RWPE2 (cell line): ENCODE data around the gene NCAN.

Source experiments
- ATAC-seq: fragments of 200-7000 bp; cut with Tn5 transposase; 3 replicates; pipeline ENCODE4 v1.9.1; 2021; ENCODE audit warnings: low read depth
- DNase-seq: peaks from one replicate; pipeline ENCODE4 v3.0.0-alpha.2; 2020; ENCODE audit warnings: low spot score
- H3K27ac ChIP-seq: fragments of 450-650 bp; 2 replicates; pipeline ENCODE4 v1.5.1; 2017; ENCODE audit warnings: mild to moderate bottlenecking; ENCODE audit not compliant: poor library complexity, severe bottlenecking
- H3K27me3 ChIP-seq: fragments of 250-450 bp; sonication (Bioruptor Pico); 2 replicates; pipeline ENCODE4 v1.5.1; 2021; ENCODE audit warnings: mild to moderate bottlenecking, moderate library complexity; ENCODE audit not compliant: insufficient read depth, poor library complexity, severe bottlenecking
- H3K36me3 ChIP-seq: fragments of 250-450 bp; sonication (Bioruptor Pico); 2 replicates; pipeline ENCODE4 v1.5.1; 2020; ENCODE audit warnings: low read depth, mild to moderate bottlenecking, moderate library complexity
- H3K4me1 ChIP-seq: fragments of 250-450 bp; sonication (Bioruptor Pico); 2 replicates; pipeline ENCODE4 v1.5.1; 2021; ENCODE audit warnings: mild to moderate bottlenecking, moderate library complexity; ENCODE audit not compliant: insufficient read depth, poor library complexity, severe bottlenecking
- H3K4me3 ChIP-seq: fragments of 250-450 bp; sonication (Bioruptor Pico); 2 replicates; pipeline ENCODE4 v1.5.1; 2021; ENCODE audit warnings: mild to moderate bottlenecking, moderate library complexity; ENCODE audit not compliant: severe bottlenecking
- H3K9me3 ChIP-seq: fragments of 250-450 bp; sonication (Bioruptor Pico); 2 replicates; pipeline ENCODE4 v1.5.1; 2021; ENCODE audit warnings: mild to moderate bottlenecking, moderate library complexity; ENCODE audit not compliant: severe bottlenecking
- TF ChIP-seq, protein P1 (sequence below): fragments of 450-650 bp; IDR thresholded peaks from one replicate; pipeline ENCODE4 v1.5.1; 2017; ENCODE audit warnings: mild to moderate bottlenecking, moderate library complexity; ENCODE audit not compliant: poor library complexity, severe bottlenecking

NCAN gene

DNA sequence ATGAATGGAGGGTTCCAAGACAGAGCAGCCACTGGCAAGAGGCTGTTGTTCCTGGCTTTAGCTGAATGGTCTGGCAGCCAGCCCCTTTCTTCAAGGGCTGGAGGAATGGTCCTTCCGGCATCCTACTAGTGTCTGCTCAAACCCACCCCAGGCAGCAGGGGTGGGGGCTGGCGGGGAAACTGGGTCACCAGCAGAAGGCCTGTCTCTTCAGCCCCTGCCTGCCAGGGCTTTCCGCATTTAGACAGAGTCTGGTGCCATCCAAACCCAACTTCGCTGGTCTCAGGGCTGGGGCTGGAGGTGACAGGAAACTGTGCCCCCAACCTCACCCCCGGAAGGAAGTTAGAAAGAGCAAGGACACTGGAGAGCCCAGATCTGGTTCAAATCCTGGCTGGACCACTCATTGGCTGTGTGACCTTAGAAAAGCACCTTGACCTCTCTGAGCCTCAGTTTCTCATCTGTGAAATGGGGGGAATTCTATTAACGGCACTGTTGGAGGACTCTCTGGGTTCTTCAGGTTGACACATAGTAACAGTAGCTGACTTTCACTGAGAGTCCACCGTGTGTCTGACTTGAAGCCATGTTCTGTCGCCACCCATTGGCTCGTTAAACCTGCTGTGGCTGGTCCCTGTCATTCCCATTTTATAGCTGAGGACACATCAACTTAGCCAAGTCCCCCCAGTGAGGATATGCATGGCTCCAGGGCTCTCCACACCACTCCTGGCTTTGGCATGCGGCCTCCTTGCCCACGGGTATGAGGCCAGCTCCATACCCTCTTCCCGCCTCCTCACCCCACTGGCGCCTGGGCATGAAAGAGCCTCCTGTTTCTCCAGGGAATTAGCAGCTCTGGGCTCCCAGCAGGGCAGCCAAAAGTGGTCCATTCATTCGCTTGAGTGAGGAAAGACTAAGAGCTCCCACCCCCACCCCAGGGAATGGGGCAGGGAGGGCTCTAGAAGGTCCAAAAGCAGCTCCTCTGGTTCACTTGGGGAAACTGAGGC is 6.0 kb upstream of the NCAN start:
- Histone ChIP-seq H3K9me3 (no peaks in the 10 kb centered on the region), H3K27me3 (no peaks in the 10 kb centered on the region), H3K4me1 (no peaks in the 10 kb centered on the region), H3K36me3 (peaks cover 14% of the 10 kb centered on the region), H3K27ac (no peak overlapping the region), H3K4me3 (no peak overlapping the region)
- no peak for DNase-seq
- TF ChIP-seq, protein P1, sequence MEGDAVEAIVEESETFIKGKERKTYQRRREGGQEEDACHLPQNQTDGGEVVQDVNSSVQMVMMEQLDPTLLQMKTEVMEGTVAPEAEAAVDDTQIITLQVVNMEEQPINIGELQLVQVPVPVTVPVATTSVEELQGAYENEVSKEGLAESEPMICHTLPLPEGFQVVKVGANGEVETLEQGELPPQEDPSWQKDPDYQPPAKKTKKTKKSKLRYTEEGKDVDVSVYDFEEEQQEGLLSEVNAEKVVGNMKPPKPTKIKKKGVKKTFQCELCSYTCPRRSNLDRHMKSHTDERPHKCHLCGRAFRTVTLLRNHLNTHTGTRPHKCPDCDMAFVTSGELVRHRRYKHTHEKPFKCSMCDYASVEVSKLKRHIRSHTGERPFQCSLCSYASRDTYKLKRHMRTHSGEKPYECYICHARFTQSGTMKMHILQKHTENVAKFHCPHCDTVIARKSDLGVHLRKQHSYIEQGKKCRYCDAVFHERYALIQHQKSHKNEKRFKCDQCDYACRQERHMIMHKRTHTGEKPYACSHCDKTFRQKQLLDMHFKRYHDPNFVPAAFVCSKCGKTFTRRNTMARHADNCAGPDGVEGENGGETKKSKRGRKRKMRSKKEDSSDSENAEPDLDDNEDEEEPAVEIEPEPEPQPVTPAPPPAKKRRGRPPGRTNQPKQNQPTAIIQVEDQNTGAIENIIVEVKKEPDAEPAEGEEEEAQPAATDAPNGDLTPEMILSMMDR = no peak
- ATAC-seq = no peak

DNA sequence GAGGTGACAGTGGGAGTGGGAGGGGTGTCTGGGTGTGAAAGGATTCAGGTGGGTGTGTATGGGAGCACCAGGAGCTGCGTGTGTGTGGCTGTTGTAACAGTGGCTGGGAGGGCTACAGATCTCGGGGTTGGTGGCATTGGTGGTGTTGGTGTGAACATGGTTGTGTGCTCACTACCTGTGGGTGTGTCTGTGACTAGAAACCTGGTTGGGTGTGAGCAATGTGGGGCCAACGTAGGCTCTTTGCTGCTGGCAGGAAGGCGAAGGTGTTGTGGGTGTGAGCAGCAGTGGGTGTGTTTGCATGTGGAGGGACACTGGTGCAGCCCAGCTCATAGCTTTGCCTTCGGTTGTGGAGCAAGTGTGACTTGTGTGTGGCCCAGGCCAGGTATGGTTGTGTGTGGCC is 4.8 kb upstream of the NCAN start:
- Histone ChIP-seq H3K27me3 (peaks cover 9% of the 10 kb centered on the region), H3K4me3 (no peak overlapping the region), H3K9me3 (no peaks in the 10 kb centered on the region), H3K36me3 (peaks cover 4% of the 10 kb centered on the region; the same call in 1 of the 2 replicates), H3K4me1 (no peaks in the 10 kb centered on the region), H3K27ac (no peak overlapping the region)
- DNase-seq = no peak
- TF ChIP-seq, protein P1 = no peak
- ATAC-seq = no peak

DNA sequence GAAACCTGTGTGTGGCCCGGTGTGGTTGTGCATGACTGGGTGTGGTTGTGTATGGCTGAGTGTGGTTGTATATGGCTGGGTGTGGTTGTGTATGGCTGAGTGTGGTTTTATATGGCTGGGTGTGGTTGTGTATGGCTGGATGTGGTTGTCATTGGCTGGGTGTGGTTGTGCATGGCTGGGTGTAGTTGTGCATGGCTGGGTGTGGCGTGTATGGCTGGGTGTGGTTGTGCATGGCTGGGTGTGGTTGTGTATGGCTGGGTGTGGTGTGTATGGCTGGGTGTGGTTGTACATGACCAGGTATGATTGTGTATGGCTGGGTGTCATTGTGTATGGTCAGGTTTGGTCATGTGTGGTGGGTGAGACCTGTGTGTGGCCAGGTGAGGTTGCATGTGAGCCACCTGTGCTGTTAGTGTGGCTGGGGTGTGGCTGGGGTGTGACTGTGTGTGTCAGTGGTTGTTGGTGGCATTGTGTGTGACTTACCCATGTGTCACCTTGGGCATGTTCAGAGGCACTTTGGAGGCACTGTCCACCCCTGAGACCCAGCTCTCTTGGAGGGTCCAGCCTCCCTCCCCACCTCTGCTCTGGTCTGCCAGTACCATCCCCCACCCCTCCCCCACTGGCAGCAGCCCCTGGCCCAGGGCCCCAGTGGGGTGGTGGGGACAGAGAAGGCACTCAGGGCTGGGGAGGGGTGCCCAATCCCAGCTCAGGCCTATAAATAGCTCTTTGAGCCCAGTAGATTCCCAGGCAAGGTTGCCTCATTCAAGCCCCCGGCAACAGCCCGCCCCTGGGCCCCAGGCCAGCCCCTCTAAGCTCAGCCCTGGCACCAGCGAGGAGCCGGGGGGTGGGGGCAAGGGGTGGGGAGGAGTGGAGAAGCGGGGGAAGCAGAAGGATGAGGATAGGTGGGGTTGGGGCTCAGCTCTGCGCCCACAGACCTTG is 3.9 kb upstream of the NCAN start:
- Histone ChIP-seq H3K27me3 (peaks cover 17% of the 10 kb centered on the region), H3K4me1 (no peaks in the 10 kb centered on the region), H3K27ac (no peak overlapping the region), H3K9me3 (no peaks in the 10 kb centered on the region), H3K36me3 (no peaks in the 10 kb centered on the region), H3K4me3 (no peak overlapping the region)
- ATAC-seq = no peak
- no peak for DNase-seq
- TF ChIP-seq, protein P1 = no peak

DNA sequence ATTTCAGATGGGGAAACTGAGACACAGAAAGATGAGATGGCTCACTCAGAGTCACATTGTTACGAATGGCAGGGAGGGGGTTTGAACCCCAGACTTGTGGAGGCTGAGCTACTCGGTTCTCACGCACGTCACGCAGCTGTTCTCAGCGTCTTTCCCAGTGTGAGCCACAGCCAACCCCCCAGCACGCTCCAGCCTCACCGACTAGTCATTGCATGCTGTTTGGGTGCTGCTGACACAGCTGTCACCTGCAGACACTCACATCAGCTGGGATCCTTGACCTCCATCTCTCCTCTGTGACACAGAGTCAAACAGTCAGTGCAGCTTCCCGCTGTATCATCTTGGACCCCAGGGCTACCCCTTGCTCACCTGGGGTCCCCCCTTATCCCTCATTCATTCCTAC is 2.4 kb upstream of the NCAN start:
- no peak for DNase-seq
- Histone ChIP-seq H3K36me3 (no peaks in the 10 kb centered on the region), H3K4me3 (no peak overlapping the region), H3K27me3 (peaks cover 23% of the 10 kb centered on the region), H3K4me1 (no peaks in the 10 kb centered on the region), H3K9me3 (no peaks in the 10 kb centered on the region), H3K27ac (no peak overlapping the region)
- ATAC-seq = no peak
- TF ChIP-seq, protein P1 = no peak
